ENCODE results near the gene SPON1. TPM values are rescaled to one million over a fixed set of nuclear protein-coding genes. Genes with fewer than 3 reads are reported as not detected.

SPON1 gene
- total and polyA plus RNA-seq, 4 donors: 0.72 to 4.9 (median 1.2) TPM

- 4% methylated on average over 60 of the region's 60 CpGs for WGBS
- no peak overlapping the region for H3K9ac ChIP-seq (ENCODE audit: low read depth in 1 of 2, low read length in 2 of 2)
Measured at GRCh38 chr11:13963169-13963948, 836 bp downstream of the SPON1 start.

DNA sequence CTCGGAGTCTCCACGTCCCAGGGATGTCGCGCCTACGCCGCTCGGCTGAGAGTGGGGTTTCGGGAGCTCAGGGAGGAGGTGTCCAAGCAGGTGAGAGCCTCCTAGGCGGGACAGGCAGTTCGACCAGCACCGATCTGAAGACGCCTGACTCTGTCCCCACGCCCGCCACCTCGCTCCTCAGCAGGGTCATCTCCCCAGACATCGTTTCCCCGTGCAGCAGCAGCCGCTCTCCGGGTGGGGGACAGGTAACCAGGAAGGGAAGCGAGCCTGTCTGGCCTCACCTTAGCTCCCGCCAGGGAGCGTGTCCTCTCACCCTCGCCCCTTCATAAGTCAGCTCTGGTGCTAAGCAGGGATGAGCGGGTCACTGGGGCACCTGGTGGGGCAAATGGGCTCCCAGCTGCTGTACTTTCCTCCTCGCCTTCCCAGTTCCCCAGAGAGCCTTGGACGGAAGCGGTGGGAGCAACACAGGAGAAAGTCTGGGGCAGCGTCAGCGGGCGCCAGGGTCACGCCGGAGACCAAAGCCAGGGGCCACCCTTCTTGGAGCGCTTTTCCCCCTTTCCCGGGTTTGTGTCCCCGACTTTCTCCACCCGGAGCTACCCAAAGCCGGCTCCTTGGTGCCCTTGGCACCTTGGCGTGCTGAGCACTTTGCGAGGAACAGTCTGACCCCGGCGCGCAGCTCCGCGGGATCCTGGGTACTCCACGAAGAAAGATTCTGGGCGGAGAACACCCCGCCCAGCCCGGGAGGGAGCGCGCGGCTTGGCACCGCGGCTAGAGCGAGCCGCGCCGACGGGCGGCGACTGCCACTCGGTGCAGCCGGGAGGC lies 1.6 kb downstream of the SPON1 start:
- no peaks in the 10 kb centered on the region for H3K36me3 ChIP-seq (ENCODE audit: control insufficient read depth in 4 of 4, insufficient read depth in 3 of 4, low read depth in 1 of 4, low read length in 3 of 4)
- no peaks in the 10 kb centered on the region for H3K9me3 ChIP-seq (ENCODE audit: control insufficient read depth in 4 of 4, low read length in 3 of 4)
- peaks cover 0 to 23% (median 13%) of the 10 kb centered on the region in 4 donors for H3K27me3 ChIP-seq (ENCODE audit: control insufficient read depth in 4 of 4, insufficient read depth in 4 of 4, low read length in 3 of 4)
- peak overlapping the region in 1 of 3 donors; percentile 7 for H3K4me3 ChIP-seq (ENCODE audit: low read depth in 1 of 3, low read length in 3 of 3)
- H3K4me1 ChIP-seq (ENCODE audit: control insufficient read depth in 4 of 4, insufficient read depth in 4 of 4, low read length in 3 of 4): peaks cover 8 to 33% (median 23%) of the 10 kb centered on the region in 4 donors
- no peak overlapping the region for H3K27ac ChIP-seq (ENCODE audit: low read depth in 1 of 2, low read length in 2 of 2)
- WGBS: 8% methylated on average over 62 of the region's 62 CpGs
- H3K9ac ChIP-seq (ENCODE audit: low read depth in 1 of 2, low read length in 2 of 2): no peak overlapping the region
- DNase-seq (ENCODE audit: low spot score): no peak
- TF ChIP-seq, protein P1, sequence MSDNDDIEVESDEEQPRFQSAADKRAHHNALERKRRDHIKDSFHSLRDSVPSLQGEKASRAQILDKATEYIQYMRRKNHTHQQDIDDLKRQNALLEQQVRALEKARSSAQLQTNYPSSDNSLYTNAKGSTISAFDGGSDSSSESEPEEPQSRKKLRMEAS (IDR thresholded peaks at IDR 0.05): no peak
- TF ChIP-seq ATF3 (IDR thresholded peaks at IDR 0.05) (no peak), JUND (IDR thresholded peaks at IDR 0.05) (no peak), RAD21 (IDR thresholded peaks at IDR 0.05) (no peak), FOXA2 (IDR thresholded peaks at IDR 0.05) (no peak), SP1 (IDR thresholded peaks at IDR 0.05) (no peak), YY1 (IDR thresholded peaks at IDR 0.05) (no peak), GABPA (IDR thresholded peaks at IDR 0.05 in 1 of 2, conservative IDR thresholded peaks at IDR 0.05 in 1 of 2) (no peak), HNF4G (IDR thresholded peaks at IDR 0.05) (no peak)
- TF ChIP-seq, protein P2, sequence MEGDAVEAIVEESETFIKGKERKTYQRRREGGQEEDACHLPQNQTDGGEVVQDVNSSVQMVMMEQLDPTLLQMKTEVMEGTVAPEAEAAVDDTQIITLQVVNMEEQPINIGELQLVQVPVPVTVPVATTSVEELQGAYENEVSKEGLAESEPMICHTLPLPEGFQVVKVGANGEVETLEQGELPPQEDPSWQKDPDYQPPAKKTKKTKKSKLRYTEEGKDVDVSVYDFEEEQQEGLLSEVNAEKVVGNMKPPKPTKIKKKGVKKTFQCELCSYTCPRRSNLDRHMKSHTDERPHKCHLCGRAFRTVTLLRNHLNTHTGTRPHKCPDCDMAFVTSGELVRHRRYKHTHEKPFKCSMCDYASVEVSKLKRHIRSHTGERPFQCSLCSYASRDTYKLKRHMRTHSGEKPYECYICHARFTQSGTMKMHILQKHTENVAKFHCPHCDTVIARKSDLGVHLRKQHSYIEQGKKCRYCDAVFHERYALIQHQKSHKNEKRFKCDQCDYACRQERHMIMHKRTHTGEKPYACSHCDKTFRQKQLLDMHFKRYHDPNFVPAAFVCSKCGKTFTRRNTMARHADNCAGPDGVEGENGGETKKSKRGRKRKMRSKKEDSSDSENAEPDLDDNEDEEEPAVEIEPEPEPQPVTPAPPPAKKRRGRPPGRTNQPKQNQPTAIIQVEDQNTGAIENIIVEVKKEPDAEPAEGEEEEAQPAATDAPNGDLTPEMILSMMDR (IDR thresholded peaks at IDR 0.05; ENCODE audit: low read depth, low read length, missing input control): no peak

More at GRCh38 chr11:13963169-13963948, 836 bp downstream of the SPON1 start:
- peaks cover 0 to 23% (median 13%) of the 10 kb centered on the region in 4 donors for H3K27me3 ChIP-seq (ENCODE audit: control insufficient read depth in 4 of 4, insufficient read depth in 4 of 4, low read length in 3 of 4)
- TF ChIP-seq, protein P3, sequence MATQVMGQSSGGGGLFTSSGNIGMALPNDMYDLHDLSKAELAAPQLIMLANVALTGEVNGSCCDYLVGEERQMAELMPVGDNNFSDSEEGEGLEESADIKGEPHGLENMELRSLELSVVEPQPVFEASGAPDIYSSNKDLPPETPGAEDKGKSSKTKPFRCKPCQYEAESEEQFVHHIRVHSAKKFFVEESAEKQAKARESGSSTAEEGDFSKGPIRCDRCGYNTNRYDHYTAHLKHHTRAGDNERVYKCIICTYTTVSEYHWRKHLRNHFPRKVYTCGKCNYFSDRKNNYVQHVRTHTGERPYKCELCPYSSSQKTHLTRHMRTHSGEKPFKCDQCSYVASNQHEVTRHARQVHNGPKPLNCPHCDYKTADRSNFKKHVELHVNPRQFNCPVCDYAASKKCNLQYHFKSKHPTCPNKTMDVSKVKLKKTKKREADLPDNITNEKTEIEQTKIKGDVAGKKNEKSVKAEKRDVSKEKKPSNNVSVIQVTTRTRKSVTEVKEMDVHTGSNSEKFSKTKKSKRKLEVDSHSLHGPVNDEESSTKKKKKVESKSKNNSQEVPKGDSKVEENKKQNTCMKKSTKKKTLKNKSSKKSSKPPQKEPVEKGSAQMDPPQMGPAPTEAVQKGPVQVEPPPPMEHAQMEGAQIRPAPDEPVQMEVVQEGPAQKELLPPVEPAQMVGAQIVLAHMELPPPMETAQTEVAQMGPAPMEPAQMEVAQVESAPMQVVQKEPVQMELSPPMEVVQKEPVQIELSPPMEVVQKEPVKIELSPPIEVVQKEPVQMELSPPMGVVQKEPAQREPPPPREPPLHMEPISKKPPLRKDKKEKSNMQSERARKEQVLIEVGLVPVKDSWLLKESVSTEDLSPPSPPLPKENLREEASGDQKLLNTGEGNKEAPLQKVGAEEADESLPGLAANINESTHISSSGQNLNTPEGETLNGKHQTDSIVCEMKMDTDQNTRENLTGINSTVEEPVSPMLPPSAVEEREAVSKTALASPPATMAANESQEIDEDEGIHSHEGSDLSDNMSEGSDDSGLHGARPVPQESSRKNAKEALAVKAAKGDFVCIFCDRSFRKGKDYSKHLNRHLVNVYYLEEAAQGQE (IDR thresholded peaks at IDR 0.05): no peak
- no peak for TF ChIP-seq YY1 (IDR thresholded peaks at IDR 0.05)
- no peak for TF ChIP-seq HNF4A (conservative IDR thresholded peaks at IDR 0.05)
- no peak for TF ChIP-seq ATF3 (IDR thresholded peaks at IDR 0.05)
- no peak for TF ChIP-seq FOXA1 (IDR thresholded peaks at IDR 0.05)
- TF ChIP-seq, protein P4, sequence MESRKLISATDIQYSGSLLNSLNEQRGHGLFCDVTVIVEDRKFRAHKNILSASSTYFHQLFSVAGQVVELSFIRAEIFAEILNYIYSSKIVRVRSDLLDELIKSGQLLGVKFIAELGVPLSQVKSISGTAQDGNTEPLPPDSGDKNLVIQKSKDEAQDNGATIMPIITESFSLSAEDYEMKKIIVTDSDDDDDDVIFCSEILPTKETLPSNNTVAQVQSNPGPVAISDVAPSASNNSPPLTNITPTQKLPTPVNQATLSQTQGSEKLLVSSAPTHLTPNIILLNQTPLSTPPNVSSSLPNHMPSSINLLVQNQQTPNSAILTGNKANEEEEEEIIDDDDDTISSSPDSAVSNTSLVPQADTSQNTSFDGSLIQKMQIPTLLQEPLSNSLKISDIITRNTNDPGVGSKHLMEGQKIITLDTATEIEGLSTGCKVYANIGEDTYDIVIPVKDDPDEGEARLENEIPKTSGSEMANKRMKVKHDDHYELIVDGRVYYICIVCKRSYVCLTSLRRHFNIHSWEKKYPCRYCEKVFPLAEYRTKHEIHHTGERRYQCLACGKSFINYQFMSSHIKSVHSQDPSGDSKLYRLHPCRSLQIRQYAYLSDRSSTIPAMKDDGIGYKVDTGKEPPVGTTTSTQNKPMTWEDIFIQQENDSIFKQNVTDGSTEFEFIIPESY (IDR thresholded peaks at IDR 0.05): no peak
- no peak for TF ChIP-seq FOXA2 (IDR thresholded peaks at IDR 0.05)
- TF ChIP-seq, protein P1 (IDR thresholded peaks at IDR 0.05): no peak
- no peak for TF ChIP-seq HNF4G (IDR thresholded peaks at IDR 0.05)
- H3K36me3 ChIP-seq (ENCODE audit: control insufficient read depth in 4 of 4, insufficient read depth in 3 of 4, low read depth in 1 of 4, low read length in 3 of 4): no peaks in the 10 kb centered on the region
- DNase-seq (ENCODE audit: low spot score): no peak
- H3K4me3 ChIP-seq (ENCODE audit: low read depth in 1 of 3, low read length in 3 of 3): peak overlapping the region in 1 of 3 donors; percentile 35
- no peaks in the 10 kb centered on the region for H3K9me3 ChIP-seq (ENCODE audit: control insufficient read depth in 4 of 4, low read length in 3 of 4)
- no peak overlapping the region for H3K27ac ChIP-seq (ENCODE audit: low read depth in 1 of 2, low read length in 2 of 2)
- peaks cover 8 to 33% (median 23%) of the 10 kb centered on the region in 4 donors for H3K4me1 ChIP-seq (ENCODE audit: control insufficient read depth in 4 of 4, insufficient read depth in 4 of 4, low read length in 3 of 4)
